ENCODE data around the gene ZNF747.

The ZNF747 gene

DNA sequence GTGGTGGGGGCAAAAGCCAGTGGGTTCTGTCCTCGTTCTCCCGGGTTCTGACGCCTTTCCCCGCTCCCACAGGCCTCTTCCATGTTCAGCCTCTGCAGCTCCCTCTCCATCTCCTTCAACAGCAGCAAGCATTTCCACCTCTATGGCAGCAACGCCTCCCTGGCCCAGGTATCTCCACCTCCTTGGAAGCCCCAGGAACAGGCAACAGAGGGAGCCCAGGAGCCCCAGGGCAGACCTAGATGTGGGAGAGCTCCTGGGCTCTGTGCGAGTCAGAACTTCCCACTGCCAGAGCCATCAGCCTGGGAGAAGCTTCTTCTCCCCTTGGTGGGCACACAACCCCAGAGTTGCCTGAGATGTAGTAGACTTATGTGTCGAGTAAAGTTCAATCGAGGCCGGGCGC, 16.1 kb downstream of the ZNF747 start:
- DNase-seq (ENCODE audit: low read depth in 3 of 3): no peak

DNA sequence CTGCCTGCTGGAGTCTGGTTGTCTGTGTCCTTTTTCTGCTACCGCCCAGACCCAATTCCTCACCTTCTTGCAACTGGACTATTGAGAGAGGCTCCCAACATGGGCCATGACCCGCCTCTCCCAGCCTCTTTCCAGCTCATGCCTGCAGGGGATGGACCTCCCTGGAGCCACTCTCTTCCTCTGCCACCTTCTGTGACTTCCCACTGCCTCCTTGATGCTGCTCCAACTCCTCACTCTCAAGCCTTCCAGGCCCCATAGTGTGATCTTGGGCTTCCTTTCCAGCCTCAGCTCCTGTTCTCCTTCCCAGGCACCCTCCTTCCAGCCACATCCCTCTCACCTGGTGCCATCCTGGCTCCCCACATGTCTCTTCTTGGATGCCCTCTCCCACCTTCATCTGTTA, 19.4 kb downstream of the ZNF747 start:
- DNase-seq (ENCODE audit: low read depth in 3 of 3): no peak

DNA sequence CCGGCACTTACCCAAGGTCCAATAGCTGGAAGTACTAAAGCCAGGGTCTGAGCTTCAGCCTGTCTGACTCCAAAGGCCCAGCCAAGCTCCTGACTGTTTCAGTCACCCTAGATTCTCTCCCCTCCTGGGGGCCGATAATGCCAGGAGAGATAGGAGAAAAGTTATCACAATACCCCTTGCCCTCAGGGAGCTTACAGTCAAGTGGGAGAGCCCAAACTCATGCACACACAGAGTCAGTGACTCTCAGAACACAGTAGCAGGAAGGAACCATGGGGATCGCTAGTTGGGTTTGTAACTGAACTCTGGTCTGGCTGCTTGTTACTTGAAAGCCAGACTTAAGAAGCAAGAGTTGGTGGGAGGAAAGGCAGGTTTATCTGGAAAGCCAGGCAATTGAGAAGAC, 23.1 kb downstream of the ZNF747 start:
- DNase-seq (ENCODE audit: low read depth in 3 of 3): no peak

GRCh38 chr16:30510376-30510938, 24.2 kb downstream of the ZNF747 start:
- no peak for DNase-seq (ENCODE audit: low read depth in 3 of 3)

- no peak for DNase-seq (ENCODE audit: low read depth in 3 of 3)
Observed at GRCh38 chr16:30509081-30509765, 25.4 kb downstream of the ZNF747 start.

GRCh38 chr16:30503403-30504296, 31.0 kb downstream of the ZNF747 start:
- no peak for DNase-seq (ENCODE audit: low read depth in 3 of 3)

GRCh38 chr16:30499284-30499683, 35.4 kb downstream of the ZNF747 start:
- DNase-seq (ENCODE audit: low read depth in 3 of 3): no peak

- no peak for DNase-seq (ENCODE audit: low read depth in 3 of 3)
Observed at GRCh38 chr16:30494709-30495108, 39.9 kb downstream of the ZNF747 start.

DNA sequence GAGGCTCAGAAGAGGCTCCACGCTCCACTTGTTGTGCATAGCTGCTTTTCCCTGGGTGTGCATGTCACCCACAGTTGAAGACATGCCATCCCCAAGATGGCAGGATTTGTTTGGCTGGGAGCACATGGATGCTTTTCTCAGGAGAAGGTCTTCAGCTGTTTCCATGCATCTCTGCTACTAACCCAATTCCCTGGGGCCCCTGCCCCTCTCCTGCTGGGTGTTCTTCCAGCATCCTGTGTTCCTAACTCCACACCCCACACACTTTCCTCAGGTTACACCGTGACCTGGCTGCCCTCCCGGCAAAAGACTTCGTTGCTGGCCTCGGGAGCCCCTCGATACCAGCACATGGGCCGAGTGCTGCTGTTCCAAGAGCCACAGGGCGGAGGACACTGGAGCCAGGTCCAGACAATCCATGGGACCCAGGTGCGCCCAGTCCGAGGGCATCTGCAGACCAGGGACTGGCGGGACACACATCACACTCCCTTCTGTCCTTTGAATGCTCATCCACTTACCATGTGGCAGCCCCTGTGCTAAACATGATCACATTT, 40.6 kb downstream of the ZNF747 start:
- no peak for DNase-seq (ENCODE audit: low read depth in 3 of 3)

GRCh38 chr16:30491744-30492308, 42.8 kb downstream of the ZNF747 start:
- no peak for DNase-seq (ENCODE audit: low read depth in 3 of 3)

- DNase-seq (ENCODE audit: low read depth in 3 of 3): no peak
Observed at GRCh38 chr16:30491229-30491628, 43.4 kb downstream of the ZNF747 start.

GRCh38 chr16:30490210-30490609, 44.4 kb downstream of the ZNF747 start:
- no peak for DNase-seq (ENCODE audit: low read depth in 3 of 3)

- no peak for DNase-seq (ENCODE audit: low read depth in 3 of 3)
Observed at GRCh38 chr16:30488764-30489605, 45.7 kb downstream of the ZNF747 start.

DNA sequence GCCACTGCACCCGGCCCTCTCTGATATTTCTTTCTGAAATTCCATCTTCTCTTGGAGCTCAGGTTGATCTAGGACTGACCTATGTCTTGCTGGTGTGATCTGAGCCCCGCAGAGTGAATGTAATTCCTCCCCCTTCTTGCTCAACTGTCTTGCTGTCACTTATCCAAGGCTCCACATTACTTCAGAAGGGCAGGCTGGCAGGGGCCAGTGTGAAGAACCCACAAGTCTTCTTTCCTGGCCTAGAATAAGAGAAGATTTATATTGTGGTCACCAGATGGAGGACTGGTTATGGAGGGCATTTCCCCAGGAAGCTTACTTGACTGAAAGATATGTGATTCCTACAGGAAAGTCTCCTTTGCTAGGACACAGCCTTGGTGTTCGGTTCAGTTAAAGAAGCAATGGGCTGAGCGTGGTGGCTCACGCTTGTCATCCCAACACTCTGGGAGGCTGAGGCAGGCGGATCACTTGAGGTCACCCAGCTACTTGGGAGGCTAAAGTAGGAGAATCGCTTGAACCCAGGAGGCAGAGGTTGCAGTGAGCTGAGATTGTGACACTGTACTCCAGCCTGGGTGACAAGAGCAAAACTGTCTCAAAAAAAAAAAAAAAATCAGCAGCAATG, 48.7 kb downstream of the ZNF747 start:
- DNase-seq (ENCODE audit: low read depth in 3 of 3): no peak

DNA sequence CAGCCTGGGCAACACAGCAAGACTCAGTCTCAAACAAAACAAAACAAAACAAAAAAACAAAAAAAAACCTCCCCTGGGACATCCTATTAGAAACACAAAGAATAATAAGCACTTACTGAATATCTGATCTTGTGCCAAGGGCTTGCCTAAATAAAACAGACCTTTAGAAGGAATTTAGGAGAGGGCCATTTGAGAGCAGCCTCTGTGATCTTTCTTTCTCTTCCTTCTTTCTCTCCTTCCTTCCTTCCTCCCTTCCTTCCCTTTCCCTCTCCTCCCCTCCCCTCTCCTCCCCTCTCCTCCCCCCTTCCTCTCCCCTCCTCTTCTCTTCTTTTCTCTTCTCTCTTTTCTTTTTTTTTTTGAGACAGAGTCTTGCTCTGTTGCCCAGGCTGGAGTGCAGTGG, 49.8 kb downstream of the ZNF747 start:
- DNase-seq (ENCODE audit: low read depth in 3 of 3): no peak

DNA sequence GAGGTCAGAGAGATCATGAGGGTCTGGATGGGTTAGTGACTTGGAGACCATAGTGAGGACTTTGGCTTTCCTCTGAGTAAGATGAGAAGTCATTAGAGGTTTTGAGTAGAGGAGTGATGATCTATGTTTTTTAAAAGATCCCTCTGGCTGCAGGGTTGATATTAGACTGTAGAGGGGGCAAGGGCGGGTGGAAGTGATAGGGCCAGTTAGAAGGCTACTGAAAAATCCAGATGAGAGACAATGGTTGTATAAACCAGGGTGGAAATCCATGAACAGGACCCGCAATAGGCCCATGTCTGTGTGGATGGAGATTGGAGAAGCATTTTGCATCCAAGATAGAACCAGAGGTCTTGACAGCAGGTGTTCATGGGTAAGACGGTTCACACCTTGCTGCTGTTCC, 52.3 kb downstream of the ZNF747 start:
- no peak for DNase-seq (ENCODE audit: low read depth in 3 of 3)

GRCh38 chr16:30481381-30481780, 53.3 kb downstream of the ZNF747 start:
- DNase-seq (ENCODE audit: low read depth in 3 of 3): no peak

Measured in stimulated activated CD4-positive, alpha-beta T cell treated with anti-CD3 and anti-CD28 coated beads, TNF-alpha, amount 100 ng/mL, for 4 hours (primary cell).